GOT3 (cell line): Measurements from ENCODE around the gene HNRNPDL.
"Not testable (repeated sequence)": the region's sequence is repeated elsewhere in the genome, so short reads cannot be mapped to it uniquely, and the experiment has no call there.

ENCODE experiments used
- DNase-seq: peaks from one replicate; lab custom pipeline; 2025; ENCODE audit warnings: mixed read lengths; lab: John Stamatoyannopoulos, UW

HNRNPDL gene

DNA sequence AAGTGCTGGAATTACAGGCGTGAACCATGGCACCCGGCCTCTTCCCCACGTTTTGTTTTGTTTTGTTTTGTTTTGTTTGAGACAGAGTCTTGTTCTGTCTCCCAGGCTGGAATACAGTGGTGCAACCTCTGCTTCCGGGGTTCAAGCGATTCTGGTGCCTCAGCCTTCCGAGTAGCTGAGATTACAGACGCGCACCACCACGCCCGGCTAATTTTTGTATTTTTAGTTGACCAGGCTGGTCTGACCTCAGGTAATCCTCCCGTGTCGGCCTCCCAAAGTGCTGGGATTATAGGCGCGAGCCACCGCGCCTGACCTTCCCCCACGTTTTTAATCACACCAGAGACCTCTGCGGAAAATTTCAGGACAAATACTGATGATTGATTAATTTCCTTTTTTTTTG is 2.3 kb upstream of the HNRNPDL start:
- DNase-seq, result no peak

DNA sequence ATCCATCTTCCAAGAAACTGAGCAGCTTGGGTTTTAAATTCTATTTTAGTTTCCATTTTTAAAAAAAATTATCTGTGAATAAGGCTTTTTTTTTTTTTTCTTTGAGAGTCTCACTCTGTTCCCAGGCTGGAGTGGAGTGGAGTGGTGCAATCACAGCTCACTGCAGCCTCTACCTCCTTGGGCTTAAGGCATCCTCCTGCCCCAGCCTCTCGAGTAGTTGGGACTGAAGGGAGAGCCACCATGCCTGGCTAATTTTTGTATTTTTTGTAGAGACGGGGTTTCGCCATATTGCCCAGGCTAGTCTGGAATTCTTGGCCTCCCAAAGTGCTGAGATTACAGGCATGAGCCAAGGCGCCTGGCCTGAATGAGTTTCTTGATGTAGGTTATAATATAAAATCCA is 1.6 kb upstream of the HNRNPDL start:
- no peak for DNase-seq

DNA sequence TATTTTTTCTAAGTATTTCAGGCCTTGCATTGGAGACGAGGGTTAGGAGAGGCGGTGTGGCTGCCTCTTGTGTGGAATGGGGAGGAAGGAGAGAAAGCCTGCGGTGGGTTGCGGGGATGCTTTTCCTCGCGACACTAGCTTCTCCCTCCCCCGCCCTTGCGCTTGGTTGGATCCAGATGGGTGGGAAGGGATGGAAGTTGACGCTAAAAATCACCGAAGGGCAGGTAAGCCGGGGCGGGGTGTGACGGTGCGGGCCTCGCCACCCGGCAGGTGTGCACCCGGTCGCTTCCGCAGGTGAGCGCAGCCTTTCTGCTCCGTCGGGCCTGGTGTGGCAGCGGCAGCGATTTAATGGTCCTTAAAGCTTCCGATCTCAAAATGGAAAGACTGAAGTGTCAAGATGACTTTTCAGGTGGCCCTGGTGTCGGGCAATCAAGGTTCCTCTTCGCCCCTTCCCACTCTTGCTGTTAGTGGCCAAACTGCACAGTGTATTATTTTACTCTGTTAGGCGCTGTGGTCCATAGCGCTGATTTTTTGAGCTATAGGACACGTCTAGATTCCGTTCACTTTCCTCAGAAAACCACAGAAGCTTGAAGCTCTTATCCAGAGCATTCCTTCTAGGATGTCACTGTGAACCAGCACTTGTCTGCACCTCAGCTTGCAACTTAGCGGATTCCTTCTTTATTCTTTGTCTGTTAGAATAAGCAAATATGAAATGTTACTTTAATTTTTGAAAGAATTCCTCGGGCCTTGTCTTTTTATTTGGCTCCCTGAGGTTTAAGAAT is 893 bp upstream of the HNRNPDL start:
- DNase-seq, result no peak

DNA sequence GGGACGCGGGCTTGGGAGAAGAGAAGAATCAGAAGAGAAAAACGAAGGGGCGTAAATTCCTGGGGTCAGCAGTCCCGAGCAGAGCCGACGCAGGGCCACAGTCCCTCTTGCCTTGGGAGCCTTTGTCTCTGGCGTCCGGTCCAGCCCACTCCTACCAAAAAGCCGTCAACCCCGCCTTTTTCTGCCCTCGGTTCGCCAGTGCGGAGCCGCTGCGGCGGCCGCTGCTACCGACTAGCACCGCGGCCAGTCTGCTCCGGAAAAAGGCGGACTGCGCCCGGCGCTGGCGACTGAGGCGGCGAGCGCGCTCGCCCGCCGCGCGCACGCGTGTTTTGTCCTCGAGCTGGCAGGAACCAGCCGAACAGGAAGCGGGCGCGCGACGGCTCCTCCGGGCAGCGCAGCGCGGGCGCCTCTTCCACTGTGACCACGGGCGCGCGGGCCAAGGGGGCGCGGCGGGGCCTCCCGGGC is 502 bp downstream of the HNRNPDL start:
- DNase-seq, result no peak

DNA sequence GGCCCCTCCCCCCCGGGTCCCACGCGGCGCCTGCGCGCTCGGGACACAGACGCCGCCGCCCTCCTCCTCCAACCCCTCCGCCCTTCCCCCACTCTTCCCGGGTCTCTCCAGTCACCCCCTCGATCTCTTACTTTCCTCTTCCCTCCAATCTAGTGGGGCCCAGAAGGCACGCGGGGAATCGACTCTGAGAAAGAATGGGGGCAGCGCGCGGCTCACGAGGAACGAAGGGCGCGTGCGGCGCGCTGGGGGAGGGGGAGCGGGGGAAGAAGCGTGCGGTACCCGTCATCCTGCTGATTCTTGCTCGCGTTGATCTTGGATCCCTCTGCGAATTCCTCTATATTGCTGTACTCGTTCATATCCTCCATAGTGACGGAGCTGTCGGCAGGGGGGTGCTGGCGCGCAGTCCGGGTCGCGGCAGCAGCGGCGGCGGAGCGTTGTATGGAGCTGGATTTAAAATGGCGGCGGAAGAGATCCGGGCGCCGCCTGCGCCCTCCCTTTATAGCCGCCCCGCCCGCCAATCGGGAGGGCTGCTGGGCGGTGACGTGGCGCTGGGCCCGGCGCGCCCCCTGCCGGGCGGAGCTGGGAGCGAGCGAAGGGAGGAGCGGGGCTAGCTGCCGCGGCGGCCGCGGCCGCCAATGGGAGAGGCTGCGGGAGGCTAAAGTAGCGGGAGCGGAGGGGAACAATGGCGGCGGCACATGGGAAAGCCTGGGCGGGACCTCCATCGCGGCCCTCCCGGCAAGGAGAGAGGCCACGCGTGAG is 1.1 kb downstream of the HNRNPDL start:
- peak; percentile 75 for DNase-seq

DNA sequence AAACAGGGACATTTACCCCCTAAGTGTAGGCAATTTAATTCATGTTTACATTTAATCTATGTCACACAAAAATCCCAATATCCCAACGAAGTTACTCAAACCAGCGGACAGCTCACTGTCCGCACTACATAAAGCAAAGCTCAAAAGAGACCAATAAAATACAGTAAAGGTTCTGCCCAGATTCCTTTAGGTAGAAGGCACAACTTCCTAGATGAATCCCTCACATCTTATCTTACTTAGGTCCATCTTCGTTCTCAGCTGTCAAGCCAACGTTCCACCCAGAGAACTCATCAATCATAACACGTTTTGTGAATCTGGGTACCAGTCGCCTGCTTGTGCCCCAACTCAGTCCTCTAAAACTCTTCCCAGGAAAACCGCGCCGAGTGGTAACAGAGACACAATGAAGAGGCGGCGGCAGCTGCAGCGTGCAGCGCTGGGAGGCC is 1.7 kb downstream of the HNRNPDL start:
- no peak for DNase-seq

DNA sequence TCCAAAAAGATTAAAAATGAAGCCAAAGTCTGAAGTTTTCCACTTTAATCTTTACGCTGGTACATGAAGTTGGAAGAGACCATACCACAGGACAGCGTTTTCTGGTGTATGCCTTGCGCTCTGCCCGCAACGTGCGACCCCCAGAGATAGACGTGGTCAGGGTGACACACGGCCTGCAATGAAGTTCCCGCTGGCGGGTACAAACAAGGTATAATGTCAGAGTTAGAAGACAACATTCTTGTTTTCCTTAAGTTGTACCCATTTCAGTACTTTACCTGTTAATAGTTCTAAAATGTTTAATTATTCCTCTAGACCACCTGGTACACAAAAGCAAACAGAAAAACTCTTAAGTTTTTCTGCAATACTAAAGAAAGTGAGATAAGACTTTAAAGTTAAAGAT is 4.8 kb downstream of the HNRNPDL start:
- no peak for DNase-seq

DNA sequence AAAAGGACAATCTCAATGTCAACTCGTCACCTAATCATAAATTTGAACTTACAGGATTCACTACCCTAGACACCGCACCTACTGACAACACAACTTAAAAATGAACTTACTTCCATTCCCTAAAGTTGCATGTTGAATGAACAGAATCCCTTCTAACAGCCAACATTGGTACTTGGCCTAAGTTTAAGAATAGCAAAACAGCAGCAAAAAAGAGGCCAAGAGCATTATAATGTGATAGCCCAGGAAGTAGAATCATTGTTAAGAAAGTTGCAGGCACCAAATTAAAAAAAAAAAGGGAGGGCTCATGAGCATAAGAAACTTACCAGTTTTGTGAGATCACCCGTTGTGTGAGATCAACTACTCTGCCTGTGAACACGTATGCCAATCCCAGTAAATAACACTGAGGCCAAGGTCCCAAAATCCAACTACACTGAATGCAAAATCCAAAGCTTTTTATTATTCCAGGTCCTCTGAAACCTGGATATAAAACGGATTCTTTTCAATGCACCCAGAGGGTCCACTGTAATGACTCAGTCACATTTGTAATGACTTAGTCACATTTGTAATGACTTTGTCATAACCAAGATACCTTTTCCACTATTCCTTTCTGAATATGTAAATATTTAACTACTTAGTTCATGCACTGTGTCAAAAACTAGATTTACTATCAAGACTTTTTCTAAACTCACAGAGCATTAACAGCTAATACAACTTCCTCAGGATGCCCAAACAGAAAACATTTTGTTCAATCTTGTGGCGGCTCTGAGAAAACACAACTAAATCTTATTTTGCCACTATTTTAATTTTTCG is 6.8 kb downstream of the HNRNPDL start:
- no peak for DNase-seq

DNA sequence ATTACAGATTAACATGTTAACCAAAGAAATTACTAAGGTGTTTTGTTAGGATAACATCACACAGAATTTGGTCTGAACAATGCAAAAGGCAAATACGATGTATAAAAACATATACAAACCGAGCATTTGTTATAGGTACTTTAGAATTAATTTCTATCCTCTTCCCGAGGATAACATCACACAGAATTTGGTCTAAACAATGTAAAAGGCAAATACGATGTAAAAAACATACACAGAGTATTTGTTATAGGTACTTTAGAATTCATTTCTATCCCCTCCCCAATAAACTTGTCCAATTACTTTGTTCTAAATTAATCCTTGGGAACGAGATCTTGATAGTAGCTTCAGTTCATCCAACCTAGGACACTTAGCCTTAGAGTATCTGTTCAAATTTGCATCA is 7.6 kb downstream of the HNRNPDL start:
- DNase-seq, result no peak

DNA sequence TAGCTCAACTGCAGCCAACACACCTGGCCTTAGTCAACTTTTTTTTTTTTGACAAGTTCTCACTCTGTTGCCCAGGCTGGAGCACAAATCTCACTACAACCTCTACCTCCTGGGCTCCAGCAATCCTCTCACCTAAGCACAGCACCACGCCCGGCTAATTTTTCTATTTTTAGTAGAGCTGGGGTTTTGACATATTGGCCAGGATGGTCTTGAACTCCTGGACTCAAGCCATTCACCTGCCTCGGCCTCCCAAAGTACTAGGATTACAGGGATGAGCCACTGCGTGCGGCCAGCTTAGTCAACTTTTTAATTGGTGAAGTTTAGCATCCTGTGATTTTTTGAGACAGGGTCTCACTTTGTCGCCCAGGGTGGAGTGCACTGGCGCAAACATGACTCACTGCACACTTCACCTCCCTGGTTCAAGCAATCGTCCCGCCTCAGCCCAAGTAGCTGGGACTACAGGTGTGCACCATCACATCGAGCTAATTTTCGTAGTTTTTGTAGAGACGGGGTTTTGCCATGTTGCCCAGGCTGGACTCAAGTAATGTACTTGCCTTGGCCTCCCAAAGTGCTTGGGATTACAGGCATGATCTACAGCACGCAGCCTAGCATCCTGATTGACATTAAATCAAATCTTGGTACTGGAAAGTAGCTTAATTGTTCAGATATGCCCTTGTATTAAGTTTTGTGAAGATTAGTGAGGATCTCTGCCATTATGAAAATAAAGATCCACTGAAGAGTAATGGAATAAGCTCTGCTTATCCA is 8.3 kb downstream of the HNRNPDL start:
- no peak for DNase-seq

DNA sequence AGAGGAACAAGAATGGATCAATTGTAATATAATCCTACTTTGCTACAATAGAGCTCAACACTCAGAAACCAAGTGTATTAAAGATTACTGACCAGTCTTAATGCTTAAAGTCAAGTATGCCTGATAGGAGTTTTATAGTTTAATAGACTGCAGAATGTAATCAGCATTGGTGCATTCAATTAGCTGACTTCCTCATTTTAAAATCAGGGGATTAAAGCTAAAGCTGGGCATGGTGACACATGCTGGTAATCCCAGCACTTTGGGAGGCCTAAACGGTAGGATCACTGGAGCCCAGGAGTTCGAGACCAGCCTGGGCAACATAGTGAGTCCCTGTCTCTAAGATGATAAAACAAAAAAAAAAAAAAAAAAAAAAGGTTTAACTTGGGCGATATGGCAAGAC is 10.8 kb downstream of the HNRNPDL start:
- no peak for DNase-seq

DNA sequence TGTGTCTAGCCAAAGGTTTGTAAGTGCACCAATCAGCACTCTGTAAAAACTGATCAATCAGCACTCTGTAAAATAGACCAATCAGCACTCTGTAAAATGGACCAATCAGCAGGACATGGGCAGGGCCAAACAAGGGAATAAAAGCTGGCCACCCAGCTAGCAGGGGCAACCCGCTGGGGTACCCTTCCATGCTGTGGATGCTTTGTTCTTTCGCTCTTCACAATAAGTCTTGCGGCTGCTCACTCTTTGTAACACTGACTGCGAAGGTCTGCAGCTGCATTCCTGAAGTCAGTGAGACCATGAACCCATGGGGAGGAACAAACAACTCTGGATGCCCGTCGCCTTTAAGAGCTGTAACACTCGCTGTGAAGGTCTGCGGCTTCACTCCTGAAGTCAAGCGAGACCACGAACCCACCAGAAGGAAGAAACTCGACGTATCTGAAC is 14.3 kb downstream of the HNRNPDL start:
- no peak for DNase-seq

DNA sequence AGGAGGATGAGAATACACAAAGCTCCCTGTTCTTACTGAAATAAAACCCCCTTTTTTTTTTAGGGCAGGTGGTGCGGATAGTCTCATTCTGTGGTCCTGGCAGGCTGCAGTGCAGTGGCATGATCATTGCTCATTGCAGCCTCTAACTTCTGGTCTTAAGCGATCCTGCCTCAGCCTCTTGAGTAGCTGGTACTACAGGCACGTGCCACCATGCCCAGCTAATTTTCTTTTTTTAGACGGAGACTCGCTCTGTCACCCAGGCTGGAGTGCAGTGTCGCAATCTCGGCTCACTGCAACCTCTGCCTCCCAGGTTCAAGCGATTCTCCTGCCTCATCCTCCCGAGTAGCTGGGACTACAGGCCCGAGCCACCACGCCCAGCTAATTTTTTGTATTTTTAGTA is 15.2 kb downstream of the HNRNPDL start:
- not testable (repeated sequence) for DNase-seq

DNA sequence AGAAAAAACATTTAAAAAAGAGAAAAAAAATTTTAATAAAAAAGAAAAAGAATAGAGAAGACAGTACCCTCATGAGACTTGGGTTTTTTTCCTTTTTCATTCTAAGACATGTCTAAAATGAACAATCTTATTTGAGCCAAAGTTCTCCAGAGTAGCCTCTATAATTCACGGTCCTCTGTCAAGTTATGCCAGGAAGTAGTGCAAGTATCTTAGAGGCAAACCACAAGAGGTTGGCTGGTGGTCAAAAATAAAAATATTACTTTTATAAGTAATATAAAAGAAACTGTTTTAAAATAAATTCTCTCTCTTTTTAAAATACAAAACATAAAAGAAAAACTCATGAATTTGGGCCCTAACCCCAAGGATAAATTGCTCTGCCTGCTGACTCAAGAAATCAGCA is 26.5 kb downstream of the HNRNPDL start:
- DNase-seq, result no peak

DNA sequence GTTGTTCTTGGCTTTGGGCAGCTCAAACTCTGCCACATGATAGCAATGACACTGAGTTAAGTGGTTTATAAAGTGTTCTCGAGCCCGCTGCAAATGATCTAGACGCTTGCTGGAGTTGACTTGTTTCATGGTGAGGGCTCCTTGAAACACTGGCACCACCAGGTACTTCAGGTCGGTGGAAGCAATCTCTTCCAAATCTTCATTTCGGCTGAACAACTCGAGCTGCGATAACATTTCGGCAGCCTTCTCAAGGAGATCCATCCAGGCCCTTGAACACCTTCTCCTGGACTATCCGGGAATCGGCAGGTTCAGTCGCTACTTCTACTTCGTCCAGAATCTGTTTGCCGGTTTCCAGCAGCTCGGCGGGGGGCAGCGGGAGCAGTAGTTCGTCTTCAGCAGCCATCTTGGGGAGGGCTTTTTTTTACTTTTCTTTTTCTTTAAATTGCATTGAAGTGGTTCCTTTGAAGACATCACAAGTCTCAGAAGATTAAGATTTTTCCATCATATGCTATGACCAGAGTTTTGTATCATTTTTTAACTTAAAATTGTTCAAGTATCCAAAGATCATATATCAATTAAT is 28.0 kb downstream of the HNRNPDL start:
- no peak for DNase-seq

DNA sequence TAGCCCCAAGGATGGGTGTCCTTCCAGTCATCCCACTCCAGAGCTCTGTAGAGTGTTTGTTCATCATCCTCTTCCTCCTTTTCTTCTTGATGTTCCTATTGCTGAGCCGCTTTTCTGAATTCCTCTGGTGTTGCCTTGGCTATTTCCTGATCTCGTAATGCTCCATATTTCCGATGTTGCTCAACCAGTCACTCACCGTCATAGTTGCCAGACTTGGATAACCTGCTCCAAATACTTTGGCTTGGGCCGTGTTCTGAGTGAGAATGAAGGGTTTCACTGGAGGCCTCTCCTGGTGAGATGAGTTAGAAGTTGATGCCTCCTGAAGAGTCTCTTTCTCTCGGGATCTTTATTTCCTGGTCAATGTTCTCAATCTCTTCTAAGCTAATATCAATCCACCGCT is 28.7 kb downstream of the HNRNPDL start:
- no peak for DNase-seq

DNA sequence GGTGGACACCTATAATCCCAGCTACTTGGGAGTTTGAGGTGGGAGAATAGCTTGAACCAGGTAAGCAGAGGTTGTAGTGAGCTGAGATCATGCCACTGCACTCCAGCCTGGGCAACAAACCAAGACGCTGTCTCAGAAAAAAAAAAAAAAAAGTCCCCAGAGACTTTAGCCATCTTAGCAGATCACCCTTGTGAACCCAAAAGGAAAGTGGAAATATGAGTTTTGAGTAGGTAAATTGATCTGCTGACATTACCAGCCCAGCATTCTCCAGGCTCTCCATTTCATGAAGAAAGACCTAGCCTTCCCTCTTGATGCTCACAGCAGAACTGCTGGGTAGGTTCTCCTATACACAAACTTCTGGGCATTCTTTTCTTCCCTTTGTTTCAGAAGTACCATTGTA is 32.0 kb downstream of the HNRNPDL start:
- no peak for DNase-seq

DNA sequence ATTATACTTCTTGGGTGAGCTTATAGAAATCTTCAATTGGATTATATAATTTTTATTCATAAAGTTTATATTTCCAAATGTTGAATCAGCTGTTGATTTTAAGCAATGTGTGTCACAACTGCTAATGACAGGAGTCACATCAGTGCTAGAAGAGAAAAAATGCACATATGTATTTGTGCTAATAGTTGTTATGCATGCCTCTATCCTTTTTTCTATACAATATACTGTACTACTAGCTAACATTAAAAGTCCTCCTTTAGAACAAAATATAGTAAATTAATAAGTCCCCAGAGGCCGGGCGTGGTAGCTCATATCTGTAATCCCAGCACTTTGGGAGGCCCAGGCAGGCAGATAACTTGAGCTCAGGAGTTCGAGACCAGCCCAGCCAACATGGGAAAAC is 32.7 kb downstream of the HNRNPDL start:
- DNase-seq, result no peak

DNA sequence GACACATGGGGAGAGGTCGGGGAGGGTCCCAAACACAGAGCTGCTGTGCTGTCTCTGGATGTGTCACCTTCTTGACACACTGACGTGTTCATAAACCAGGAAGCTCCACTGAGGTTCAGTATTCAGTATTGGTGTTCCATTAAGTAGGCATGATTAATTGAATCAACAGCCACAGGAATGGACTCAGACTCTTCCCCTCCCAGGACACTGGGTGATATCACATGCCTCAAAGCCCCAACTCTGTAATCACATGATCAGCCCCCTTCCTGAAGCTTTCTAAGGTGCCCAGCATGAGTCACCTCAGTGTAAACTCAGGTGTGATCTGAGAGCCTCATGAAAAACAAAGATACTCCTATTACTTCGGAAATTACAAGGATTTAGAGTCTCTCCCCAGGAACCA is 35.4 kb downstream of the HNRNPDL start:
- DNase-seq, result no peak

DNA sequence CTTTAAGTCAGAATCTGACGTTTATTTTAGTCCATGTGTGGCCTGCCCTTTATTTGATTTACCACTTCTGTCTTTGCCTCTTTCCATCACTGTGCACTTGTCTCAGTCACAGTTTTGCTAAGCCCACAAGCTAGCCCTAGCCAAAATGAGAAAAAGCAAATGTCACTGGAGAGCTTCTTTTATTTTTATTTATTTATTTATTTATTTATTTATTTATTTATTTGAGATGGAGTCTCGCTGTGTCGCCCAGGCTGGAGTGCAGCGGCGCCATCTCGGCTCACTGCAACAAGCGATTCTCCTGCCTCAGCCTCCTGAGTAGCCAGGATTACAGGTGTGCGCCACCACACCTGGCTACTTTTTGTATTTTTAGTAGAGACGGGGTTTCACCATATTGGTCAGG is 40.2 kb downstream of the HNRNPDL start:
- not testable (repeated sequence) for DNase-seq

DNA sequence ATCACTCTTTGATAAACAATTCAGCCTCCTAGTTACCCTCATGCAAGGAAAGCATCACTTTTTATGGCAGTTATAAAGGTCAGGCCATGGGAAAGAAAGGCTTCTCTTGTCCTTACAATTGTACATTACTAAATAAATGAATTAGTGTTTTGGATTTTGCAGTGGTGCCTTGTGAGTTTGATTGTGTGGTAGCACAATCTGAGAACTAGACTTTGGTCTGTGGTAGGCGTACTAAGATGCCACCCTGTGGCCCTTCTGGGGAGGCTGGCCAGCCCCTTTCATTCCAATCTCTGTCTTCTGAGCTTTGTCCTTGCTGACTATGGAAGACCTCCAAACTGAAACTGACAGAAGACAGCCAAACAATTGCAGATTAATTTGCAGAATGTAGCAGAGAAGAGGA is 41.9 kb downstream of the HNRNPDL start:
- DNase-seq, result no peak
